Neural crest cell (in vitro differentiated cells): ENCODE measurements around the gene DNAJB6. TPM values are rescaled to one million over a fixed set of nuclear protein-coding genes. Genes with fewer than 3 reads are reported as not detected.

Experiments used
- DNase-seq: peaks from one replicate; pipeline ENCODE4 v3.0.0; 2021; ENCODE audit warnings: low read depth, mixed read lengths, low spot score
- H3K27ac Mint-ChIP-seq: one replicate; pipeline ENCODE4 v1.8.0; 2021; ENCODE audit warnings: mild to moderate bottlenecking, mixed read lengths; ENCODE audit not compliant: unreplicated experiment
- H3K27me3 Mint-ChIP-seq: 2 replicates; pipeline ENCODE4 v1.8.0; 2021; ENCODE audit warnings: low read depth, mild to moderate bottlenecking, mixed read lengths
- H3K36me3 Mint-ChIP-seq: 2 replicates; pipeline ENCODE4 v1.8.0; 2021; ENCODE audit warnings: low read depth, mild to moderate bottlenecking, mixed read lengths
- H3K4me1 Mint-ChIP-seq: 2 replicates; pipeline ENCODE4 v1.8.0; 2021; ENCODE audit warnings: mixed read lengths
- H3K4me3 Mint-ChIP-seq: one replicate; pipeline ENCODE4 v1.8.0; 2021; ENCODE audit warnings: mild to moderate bottlenecking, mixed read lengths
- H3K9me3 Mint-ChIP-seq: 2 replicates; pipeline ENCODE4 v1.8.0; 2021; ENCODE audit warnings: mixed read lengths
- total RNA-seq: library from RNA; stranded (reverse); gene quantifications from 2 replicates; pipeline ENCODE4 v1.2.1, GENCODE V29; 2021
- TF ChIP-seq, protein P1 (sequence below): fragments of 200-600 bp; sonication (generic); conservative IDR thresholded peaks from 2 replicates; pipeline ENCODE4 v1.5.0; 2021; ENCODE audit warnings: antibody characterized with exemption, mild to moderate bottlenecking

Gene DNAJB6
- total RNA-seq, 1 donor from 2014 or later = 102 TPM

GRCh38 chr7:157419035-157419293 is 82.2 kb downstream of the DNAJB6 start:
- no peak overlapping the region for H3K27ac Mint-ChIP-seq
- TF ChIP-seq, protein P1, sequence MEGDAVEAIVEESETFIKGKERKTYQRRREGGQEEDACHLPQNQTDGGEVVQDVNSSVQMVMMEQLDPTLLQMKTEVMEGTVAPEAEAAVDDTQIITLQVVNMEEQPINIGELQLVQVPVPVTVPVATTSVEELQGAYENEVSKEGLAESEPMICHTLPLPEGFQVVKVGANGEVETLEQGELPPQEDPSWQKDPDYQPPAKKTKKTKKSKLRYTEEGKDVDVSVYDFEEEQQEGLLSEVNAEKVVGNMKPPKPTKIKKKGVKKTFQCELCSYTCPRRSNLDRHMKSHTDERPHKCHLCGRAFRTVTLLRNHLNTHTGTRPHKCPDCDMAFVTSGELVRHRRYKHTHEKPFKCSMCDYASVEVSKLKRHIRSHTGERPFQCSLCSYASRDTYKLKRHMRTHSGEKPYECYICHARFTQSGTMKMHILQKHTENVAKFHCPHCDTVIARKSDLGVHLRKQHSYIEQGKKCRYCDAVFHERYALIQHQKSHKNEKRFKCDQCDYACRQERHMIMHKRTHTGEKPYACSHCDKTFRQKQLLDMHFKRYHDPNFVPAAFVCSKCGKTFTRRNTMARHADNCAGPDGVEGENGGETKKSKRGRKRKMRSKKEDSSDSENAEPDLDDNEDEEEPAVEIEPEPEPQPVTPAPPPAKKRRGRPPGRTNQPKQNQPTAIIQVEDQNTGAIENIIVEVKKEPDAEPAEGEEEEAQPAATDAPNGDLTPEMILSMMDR = no peak
- H3K36me3 Mint-ChIP-seq = peaks cover 27% of the 10 kb centered on the region
- no peak for DNase-seq
- H3K4me1 Mint-ChIP-seq = peaks cover 17% of the 10 kb centered on the region
- no peak overlapping the region for H3K4me3 Mint-ChIP-seq
- H3K27me3 Mint-ChIP-seq = no peaks in the 10 kb centered on the region
- H3K9me3 Mint-ChIP-seq = no peaks in the 10 kb centered on the region

- no peaks in the 10 kb centered on the region for H3K27me3 Mint-ChIP-seq
- peaks cover 1% of the 10 kb centered on the region for H3K4me1 Mint-ChIP-seq
- H3K9me3 Mint-ChIP-seq = no peaks in the 10 kb centered on the region
- H3K4me3 Mint-ChIP-seq = no peak overlapping the region
- no peak for DNase-seq
- TF ChIP-seq, protein P1 = no peak
- peaks cover 2% of the 10 kb centered on the region for H3K36me3 Mint-ChIP-seq
- no peak overlapping the region for H3K27ac Mint-ChIP-seq
These were observed 85.5 kb downstream of the DNAJB6 start for GRCh38 chr7:157422279-157422678.

- H3K4me3 Mint-ChIP-seq = no peak overlapping the region
- H3K4me1 Mint-ChIP-seq = no peaks in the 10 kb centered on the region
- H3K27me3 Mint-ChIP-seq = no peaks in the 10 kb centered on the region
- no peaks in the 10 kb centered on the region for H3K9me3 Mint-ChIP-seq
- no peaks in the 10 kb centered on the region for H3K36me3 Mint-ChIP-seq
- TF ChIP-seq, protein P1 = no peak
- DNase-seq = no peak
- H3K27ac Mint-ChIP-seq = no peak overlapping the region
These were observed 86.5 kb downstream of the DNAJB6 start for GRCh38 chr7:157423348-157423747.

- TF ChIP-seq, protein P1 = no peak
- no peak for DNase-seq
- Mint-ChIP-seq H3K4me3 (no peak overlapping the region), H3K27me3 (no peaks in the 10 kb centered on the region), H3K4me1 (no peaks in the 10 kb centered on the region), H3K9me3 (no peaks in the 10 kb centered on the region), H3K36me3 (no peaks in the 10 kb centered on the region), H3K27ac (no peak overlapping the region)
These were observed 87.2 kb downstream of the DNAJB6 start for GRCh38 chr7:157423886-157424565.

DNA sequence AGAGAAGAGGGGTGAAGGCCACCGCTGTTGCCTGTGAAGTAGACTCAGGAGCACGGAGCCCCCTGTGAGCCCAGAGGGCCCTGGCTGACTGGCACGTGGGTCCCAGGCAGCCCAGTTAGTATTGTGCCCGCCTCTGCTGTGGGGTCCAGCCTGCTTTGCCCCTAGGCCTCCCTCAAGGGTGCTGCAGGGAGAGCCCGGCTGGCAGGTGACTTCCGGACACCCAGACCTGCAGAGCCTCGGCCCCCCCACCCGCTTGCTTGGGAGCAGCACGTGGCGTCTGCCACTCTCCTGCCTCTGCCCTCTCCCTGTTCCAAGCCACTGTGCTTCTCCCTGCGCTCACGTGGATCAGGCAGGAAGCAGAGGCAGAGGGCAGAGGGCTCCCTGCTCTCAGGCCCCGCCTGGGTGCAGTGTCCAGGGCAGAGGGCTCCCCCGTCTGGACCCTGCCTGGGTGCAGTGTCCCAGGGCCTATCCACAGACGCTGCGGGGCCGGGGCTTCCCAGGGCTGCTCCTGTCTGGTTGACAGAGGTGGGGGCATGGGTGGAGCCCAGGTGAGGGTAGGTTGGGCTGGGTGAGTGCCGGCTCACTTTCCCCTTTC is 88.4 kb downstream of the DNAJB6 start:
- Mint-ChIP-seq H3K4me3 (no peak overlapping the region), H3K4me1 (no peaks in the 10 kb centered on the region), H3K9me3 (no peaks in the 10 kb centered on the region), H3K27me3 (no peaks in the 10 kb centered on the region), H3K36me3 (no peaks in the 10 kb centered on the region), H3K27ac (no peak overlapping the region)
- TF ChIP-seq, protein P1 = no peak
- DNase-seq = no peak
